ENCODE measurements around the gene CDK14.

Gene CDK14

DNA sequence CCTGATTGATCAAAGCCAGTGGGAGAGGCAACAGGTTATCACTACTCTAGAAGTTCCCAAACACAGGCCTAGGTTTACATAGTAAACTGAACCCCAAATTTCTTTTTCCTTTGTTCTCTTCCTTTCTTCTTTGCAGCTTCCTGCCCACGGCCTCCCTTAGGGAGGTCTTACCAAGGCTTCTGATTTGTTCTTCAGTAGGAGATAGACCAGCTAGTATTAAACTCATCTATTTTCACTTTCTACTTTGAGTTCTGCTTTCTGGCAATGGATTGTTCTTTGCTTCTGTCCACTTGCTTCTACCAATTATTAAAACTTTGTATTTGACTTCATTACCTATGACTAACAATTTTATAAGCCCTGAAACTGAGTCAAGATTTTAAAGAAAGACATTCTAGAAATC lies 417.0 kb downstream of the CDK14 start:
- DNase-seq (ENCODE audit: low read depth, low spot score) = no peak
- Histone ChIP-seq H3K27ac (ENCODE audit: low read length) (no peak overlapping the region), H3K4me1 (ENCODE audit: control insufficient read depth, insufficient read depth, low read length) (no peaks in the 10 kb centered on the region), H3K27me3 (ENCODE audit: control insufficient read depth, insufficient read depth, low read length) (no peaks in the 10 kb centered on the region), H3K9me3 (ENCODE audit: control insufficient read depth, insufficient read depth, low read length) (no peaks in the 10 kb centered on the region), H3K36me3 (ENCODE audit: control insufficient read depth, insufficient read depth, low read length) (no peaks in the 10 kb centered on the region), H3K4me3 (ENCODE audit: low read length) (no peak overlapping the region)
- no CpG with 5 or more reads among the region's 1 CpG for WGBS (ENCODE audit: insufficient coverage, insufficient read length)

DNA sequence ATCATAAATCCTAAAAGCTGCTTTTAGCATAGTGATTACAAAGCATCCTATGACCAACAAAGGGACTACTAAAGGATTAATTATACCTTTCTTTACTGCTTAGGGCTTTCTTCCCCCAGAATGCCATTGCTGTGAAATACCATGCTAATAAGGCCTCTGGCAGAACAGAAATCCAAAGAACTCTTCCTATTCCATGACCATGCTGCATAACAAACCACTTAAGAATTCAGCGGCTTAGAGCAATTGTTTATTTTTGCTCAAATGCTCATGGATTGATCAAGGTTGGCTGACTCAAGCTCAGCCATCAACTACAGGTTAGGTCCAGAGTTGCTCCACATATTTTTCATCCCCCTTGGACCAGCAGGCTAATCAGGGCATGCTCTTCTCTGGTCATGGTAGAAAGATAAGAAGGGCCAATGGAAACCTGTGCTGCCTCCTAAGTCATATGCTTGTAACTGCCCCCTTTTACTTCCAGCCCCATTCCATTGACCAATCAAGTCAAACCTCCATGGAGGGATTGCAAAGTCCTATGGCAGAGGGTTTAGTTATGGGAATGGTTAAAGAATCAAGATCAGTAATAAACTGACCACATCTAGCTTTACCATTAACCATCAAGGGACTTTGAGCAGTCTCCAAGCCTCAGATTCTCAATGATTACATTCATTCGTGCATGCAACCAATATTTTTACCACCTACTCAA lies 423.7 kb downstream of the CDK14 start:
- no peak for DNase-seq (ENCODE audit: low read depth, low spot score)
- H3K36me3 ChIP-seq (ENCODE audit: control insufficient read depth, insufficient read depth, low read length) = no peaks in the 10 kb centered on the region
- no peak overlapping the region for H3K4me3 ChIP-seq (ENCODE audit: low read length)
- no peaks in the 10 kb centered on the region for H3K27me3 ChIP-seq (ENCODE audit: control insufficient read depth, insufficient read depth, low read length)
- no peak overlapping the region for H3K27ac ChIP-seq (ENCODE audit: low read length)
- H3K4me1 ChIP-seq (ENCODE audit: control insufficient read depth, insufficient read depth, low read length) = no peaks in the 10 kb centered on the region
- no CpG with 5 or more reads among the region's 2 CpGs for WGBS (ENCODE audit: insufficient coverage, insufficient read length)
- no peaks in the 10 kb centered on the region for H3K9me3 ChIP-seq (ENCODE audit: control insufficient read depth, insufficient read depth, low read length)

DNA sequence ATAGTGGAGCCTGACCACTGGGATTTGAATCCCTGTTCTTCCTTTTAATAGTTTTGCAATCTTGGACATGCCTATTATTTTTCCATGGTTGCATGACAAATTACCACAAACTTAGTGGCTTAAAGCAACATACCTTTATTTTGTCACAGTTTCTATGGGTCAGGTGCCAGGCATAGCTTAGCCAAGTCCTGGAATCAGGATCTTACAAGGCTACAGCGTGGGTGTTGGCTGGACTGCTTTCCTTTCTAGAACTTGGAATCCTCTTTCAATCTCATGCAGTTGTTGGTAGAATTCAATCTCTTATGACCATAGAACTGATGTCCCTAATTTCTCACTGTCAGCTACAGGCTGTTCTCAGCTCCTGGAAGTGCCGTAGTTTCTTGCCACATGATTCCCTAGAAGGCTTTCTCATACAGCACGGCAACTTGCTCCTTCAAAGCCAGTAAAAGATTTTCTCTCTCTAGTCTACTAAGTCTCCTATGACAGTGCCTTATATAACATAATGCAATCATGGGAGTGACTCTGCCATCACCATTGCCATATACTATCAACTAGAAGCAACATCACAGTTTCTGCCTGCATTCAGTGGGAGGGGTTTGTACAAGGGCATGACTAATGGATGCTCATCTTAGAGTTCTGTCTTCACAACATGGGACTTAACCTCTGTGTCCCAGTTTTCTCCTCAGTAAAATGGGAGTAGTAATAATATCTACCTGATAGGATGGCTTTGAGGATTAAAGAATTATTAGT lies 424.7 kb downstream of the CDK14 start:
- no peaks in the 10 kb centered on the region for H3K36me3 ChIP-seq (ENCODE audit: control insufficient read depth, insufficient read depth, low read length)

DNA sequence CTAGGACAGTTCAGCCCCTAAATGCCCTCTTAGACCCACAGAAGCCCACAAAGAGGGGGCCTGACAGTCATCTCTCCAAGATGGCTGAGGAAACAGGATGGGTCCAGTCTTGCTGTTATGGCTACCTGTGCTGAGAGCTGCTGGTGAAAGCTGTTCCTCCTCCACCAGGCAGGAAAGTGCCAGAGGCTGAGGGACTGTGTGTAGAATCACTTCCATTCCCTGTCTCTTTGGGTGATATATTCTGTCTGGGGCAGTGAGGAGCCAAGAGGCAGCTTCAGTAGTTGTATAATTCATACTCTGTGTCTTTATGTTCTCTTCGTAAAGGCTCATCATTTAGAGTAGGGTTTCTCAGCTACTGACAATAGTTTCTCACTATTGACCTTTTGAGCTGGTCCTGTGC lies 425.8 kb downstream of the CDK14 start:
- no CpG with 5 or more reads among the region's 1 CpG for WGBS (ENCODE audit: insufficient coverage, insufficient read length)
- no peaks in the 10 kb centered on the region for H3K4me1 ChIP-seq (ENCODE audit: control insufficient read depth, insufficient read depth, low read length)
- H3K36me3 ChIP-seq (ENCODE audit: control insufficient read depth, insufficient read depth, low read length) = no peaks in the 10 kb centered on the region
- H3K4me3 ChIP-seq (ENCODE audit: low read length) = no peak overlapping the region
- DNase-seq (ENCODE audit: low read depth, low spot score) = no peak
- no peaks in the 10 kb centered on the region for H3K9me3 ChIP-seq (ENCODE audit: control insufficient read depth, insufficient read depth, low read length)
- no peaks in the 10 kb centered on the region for H3K27me3 ChIP-seq (ENCODE audit: control insufficient read depth, insufficient read depth, low read length)
- H3K27ac ChIP-seq (ENCODE audit: low read length) = no peak overlapping the region

More for the DNA sequence above, 424.7 kb downstream of the CDK14 start:
- DNase-seq (ENCODE audit: low read depth, low spot score) = no peak
- H3K9me3 ChIP-seq (ENCODE audit: control insufficient read depth, insufficient read depth, low read length) = no peaks in the 10 kb centered on the region
- WGBS (ENCODE audit: insufficient coverage, insufficient read length) = no CpG with 5 or more reads among the region's 3 CpGs
- no peaks in the 10 kb centered on the region for H3K27me3 ChIP-seq (ENCODE audit: control insufficient read depth, insufficient read depth, low read length)
- no peak overlapping the region for H3K4me3 ChIP-seq (ENCODE audit: low read length)
- no peaks in the 10 kb centered on the region for H3K4me1 ChIP-seq (ENCODE audit: control insufficient read depth, insufficient read depth, low read length)
- no peak overlapping the region for H3K27ac ChIP-seq (ENCODE audit: low read length)

DNA sequence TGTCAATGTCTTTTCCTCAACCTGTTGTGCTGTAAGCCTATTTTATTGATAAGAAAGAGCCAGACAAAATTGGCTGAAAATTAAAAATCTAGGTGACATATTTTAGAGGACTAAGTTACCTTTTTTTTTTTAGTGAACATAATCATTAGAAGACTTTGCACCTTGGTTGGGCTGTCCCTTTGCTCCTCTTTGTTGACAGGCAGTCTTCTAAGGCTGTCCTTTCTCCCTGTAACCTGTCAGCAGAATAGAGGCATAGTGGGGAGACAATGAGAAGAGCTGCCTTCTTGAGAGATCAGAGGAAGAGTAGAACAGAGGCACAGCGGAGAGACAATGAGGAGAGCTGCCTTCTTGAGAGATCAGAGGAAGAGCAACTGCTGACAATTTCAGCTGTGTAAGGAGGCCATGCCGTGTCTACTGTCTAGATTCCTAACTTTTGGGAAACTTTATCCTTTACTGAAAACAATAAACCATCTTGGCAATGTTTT lies 429.8 kb downstream of the CDK14 start:
- H3K4me1 ChIP-seq (ENCODE audit: control insufficient read depth, insufficient read depth, low read length) = peaks cover 2% of the 10 kb centered on the region
- no peaks in the 10 kb centered on the region for H3K9me3 ChIP-seq (ENCODE audit: control insufficient read depth, insufficient read depth, low read length)
- no peaks in the 10 kb centered on the region for H3K27me3 ChIP-seq (ENCODE audit: control insufficient read depth, insufficient read depth, low read length)
- DNase-seq (ENCODE audit: low read depth, low spot score) = no peak
- no peak overlapping the region for H3K4me3 ChIP-seq (ENCODE audit: low read length)
- no CpG with 5 or more reads among the region's 2 CpGs for WGBS (ENCODE audit: insufficient coverage, insufficient read length)
- no peak overlapping the region for H3K27ac ChIP-seq (ENCODE audit: low read length)
- no peaks in the 10 kb centered on the region for H3K36me3 ChIP-seq (ENCODE audit: control insufficient read depth, insufficient read depth, low read length)

DNA sequence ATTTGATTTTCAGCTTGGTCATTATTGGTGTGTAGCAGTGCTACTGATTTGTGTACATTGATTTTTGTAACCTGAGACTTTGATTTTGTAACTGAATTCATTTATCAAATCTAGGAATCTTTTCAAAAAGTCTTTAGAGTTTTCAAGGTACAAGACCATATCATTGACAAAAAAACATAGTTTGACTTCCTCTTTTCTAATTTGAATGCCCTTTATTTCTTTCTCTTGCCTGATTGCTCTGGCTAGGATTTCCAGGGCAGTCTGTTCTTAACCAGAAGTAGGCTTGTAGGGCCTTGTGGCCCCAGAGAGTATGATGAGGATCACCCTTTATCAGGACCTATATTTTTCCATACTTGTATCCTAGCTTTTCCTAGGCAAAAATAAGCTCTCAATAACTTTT lies 433.6 kb downstream of the CDK14 start:
- Histone ChIP-seq H3K4me3 (ENCODE audit: low read length) (no peak overlapping the region), H3K4me1 (ENCODE audit: control insufficient read depth, insufficient read depth, low read length) (peaks cover 8% of the 10 kb centered on the region), H3K9me3 (ENCODE audit: control insufficient read depth, insufficient read depth, low read length) (no peaks in the 10 kb centered on the region), H3K27ac (ENCODE audit: low read length) (no peak overlapping the region), H3K36me3 (ENCODE audit: control insufficient read depth, insufficient read depth, low read length) (no peaks in the 10 kb centered on the region), H3K27me3 (ENCODE audit: control insufficient read depth, insufficient read depth, low read length) (no peaks in the 10 kb centered on the region)
- DNase-seq (ENCODE audit: low read depth, low spot score) = no peak

DNA sequence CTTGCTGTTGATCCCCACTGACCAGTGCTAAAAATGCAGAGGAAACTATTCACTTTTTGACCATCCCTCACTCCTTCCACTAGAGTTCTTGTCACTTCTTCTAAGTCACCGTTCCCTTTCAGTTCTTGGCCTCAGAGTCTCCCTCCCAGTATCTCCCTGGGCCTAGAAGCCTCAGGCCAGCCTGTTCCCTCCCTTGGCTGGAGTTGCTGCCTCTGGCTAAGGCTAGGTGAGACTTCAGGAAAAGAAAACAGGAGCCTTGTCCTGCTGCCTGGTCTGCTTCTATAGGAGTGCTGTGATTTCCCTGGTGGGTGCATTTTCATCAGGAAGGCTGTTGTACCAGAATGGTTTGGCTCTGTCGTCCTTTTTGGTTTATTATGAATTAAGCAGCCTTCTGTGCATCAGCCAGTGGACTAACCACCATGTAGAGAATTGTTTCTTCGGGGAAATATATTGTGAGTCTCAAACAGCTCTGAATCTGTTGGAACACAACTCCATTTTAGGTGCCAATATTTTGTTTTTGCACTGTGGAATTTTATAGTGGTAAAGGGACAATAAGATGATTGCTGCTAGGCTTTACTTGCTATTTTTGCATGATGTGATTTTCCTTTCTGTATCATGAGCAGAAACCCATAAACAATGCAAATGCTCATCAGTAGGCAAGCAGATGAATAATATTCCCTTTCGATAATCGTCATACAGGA lies 434.7 kb downstream of the CDK14 start:
- peaks cover 8% of the 10 kb centered on the region for H3K4me1 ChIP-seq (ENCODE audit: control insufficient read depth, insufficient read depth, low read length)
- no peak overlapping the region for H3K4me3 ChIP-seq (ENCODE audit: low read length)
- no peak overlapping the region for H3K27ac ChIP-seq (ENCODE audit: low read length)
- no peaks in the 10 kb centered on the region for H3K9me3 ChIP-seq (ENCODE audit: control insufficient read depth, insufficient read depth, low read length)
- no peaks in the 10 kb centered on the region for H3K27me3 ChIP-seq (ENCODE audit: control insufficient read depth, insufficient read depth, low read length)
- no CpG with 5 or more reads among the region's 5 CpGs for WGBS (ENCODE audit: insufficient coverage, insufficient read length)
- H3K36me3 ChIP-seq (ENCODE audit: control insufficient read depth, insufficient read depth, low read length) = no peaks in the 10 kb centered on the region
- no peak for DNase-seq (ENCODE audit: low read depth, low spot score)

DNA sequence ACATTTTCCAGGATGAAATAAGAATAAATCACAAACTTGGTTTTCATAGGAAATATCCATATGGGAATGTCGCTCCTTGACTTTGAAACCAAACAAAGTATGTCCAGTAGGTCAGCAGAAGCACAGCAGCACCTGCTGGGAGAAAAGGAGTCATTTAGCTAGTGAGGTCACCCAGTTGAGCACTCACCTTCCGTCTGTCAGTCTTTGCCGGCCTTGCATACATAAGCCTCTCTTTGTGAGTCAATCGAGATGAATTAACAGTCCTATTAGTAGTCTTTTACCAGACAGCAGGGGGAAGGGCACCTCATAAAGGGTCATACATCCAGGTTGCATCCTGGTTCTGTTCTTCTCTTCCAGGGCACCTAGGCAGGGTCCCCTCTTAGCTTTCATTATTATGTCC lies 435.6 kb downstream of the CDK14 start:
- peaks cover 8% of the 10 kb centered on the region for H3K4me1 ChIP-seq (ENCODE audit: control insufficient read depth, insufficient read depth, low read length)
- no peaks in the 10 kb centered on the region for H3K27me3 ChIP-seq (ENCODE audit: control insufficient read depth, insufficient read depth, low read length)
- H3K4me3 ChIP-seq (ENCODE audit: low read length) = no peak overlapping the region
- WGBS (ENCODE audit: insufficient coverage, insufficient read length) = no CpG with 5 or more reads among the region's 4 CpGs
- no peaks in the 10 kb centered on the region for H3K36me3 ChIP-seq (ENCODE audit: control insufficient read depth, insufficient read depth, low read length)
- no peak overlapping the region for H3K27ac ChIP-seq (ENCODE audit: low read length)
- peak; percentile 68 for DNase-seq (ENCODE audit: low read depth, low spot score)
- no peaks in the 10 kb centered on the region for H3K9me3 ChIP-seq (ENCODE audit: control insufficient read depth, insufficient read depth, low read length)

DNA sequence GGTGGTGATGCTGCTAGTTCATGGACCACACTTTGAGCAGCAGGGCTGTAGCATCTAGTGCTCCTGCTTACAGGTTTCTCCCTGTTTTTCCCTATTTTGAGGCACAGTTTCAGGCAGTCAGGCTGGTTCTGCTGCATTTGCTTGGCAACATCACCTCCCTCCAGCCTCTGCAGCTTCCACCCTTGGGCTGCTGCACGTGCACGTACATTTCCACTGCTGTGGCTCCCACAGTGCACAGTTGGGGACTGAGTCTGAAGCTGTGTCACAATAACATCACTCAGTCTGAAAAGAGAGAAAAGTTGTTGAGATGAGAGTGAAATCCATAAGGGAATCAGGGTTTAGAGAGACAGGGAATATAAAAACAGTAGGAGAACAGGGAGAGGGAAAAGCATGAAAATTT lies 437.5 kb downstream of the CDK14 start:
- Histone ChIP-seq H3K4me3 (ENCODE audit: low read length) (no peak overlapping the region), H3K36me3 (ENCODE audit: control insufficient read depth, insufficient read depth, low read length) (no peaks in the 10 kb centered on the region), H3K4me1 (ENCODE audit: control insufficient read depth, insufficient read depth, low read length) (peaks cover 8% of the 10 kb centered on the region), H3K9me3 (ENCODE audit: control insufficient read depth, insufficient read depth, low read length) (no peaks in the 10 kb centered on the region), H3K27ac (ENCODE audit: low read length) (no peak overlapping the region), H3K27me3 (ENCODE audit: control insufficient read depth, insufficient read depth, low read length) (no peaks in the 10 kb centered on the region)
- no peak for DNase-seq (ENCODE audit: low read depth, low spot score)
- WGBS (ENCODE audit: insufficient coverage, insufficient read length) = no CpG with 5 or more reads among the region's 2 CpGs

DNA sequence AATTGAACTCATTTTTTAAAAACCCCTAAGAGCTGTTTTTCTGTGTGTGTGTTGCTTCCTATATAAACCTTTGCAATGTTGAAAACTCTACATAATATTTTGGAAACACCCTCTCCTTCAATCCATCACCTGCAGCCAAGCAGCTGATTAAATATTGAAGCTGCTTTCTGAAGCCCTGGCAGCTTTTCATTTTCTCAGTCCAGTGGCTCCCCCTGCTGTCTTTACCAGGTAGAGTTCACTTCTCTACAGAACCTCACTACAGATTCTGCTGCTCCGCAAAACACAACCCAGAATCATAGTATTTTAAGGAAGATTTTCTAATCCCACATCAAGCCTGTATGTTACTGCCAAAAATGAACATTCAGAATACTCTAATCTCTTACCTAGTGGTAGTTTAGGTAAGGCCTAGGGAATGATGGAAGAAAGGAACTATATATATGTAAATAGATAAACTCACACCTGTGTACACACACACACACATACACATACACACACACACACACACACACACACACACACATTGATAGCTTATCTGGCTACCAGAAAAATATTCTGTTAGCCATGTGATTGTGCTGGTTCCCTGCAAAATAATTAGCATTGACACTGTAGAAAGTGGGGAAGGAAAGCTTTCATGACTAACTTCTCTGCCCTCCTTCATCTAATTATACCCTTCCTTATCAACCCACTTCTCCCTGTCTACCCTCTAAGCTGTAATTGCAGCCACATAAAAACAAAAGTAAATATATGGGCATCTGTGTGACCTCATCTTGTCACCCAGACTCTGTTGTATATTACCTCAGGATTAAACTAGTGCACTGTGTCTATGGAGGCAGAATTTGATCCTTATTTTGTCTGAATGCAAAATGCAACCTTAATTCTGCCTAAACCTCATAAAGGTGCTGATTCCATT lies 438.6 kb downstream of the CDK14 start:
- no peak for DNase-seq (ENCODE audit: low read depth, low spot score)
- Histone ChIP-seq H3K4me3 (ENCODE audit: low read length) (no peak overlapping the region), H3K9me3 (ENCODE audit: control insufficient read depth, insufficient read depth, low read length) (no peaks in the 10 kb centered on the region), H3K27ac (ENCODE audit: low read length) (no peak overlapping the region), H3K4me1 (ENCODE audit: control insufficient read depth, insufficient read depth, low read length) (peaks cover 8% of the 10 kb centered on the region), H3K36me3 (ENCODE audit: control insufficient read depth, insufficient read depth, low read length) (no peaks in the 10 kb centered on the region), H3K27me3 (ENCODE audit: control insufficient read depth, insufficient read depth, low read length) (no peaks in the 10 kb centered on the region)
- no CpG with 5 or more reads among the region's 1 CpG for WGBS (ENCODE audit: insufficient coverage, insufficient read length)

All from iPS DF 6.9 (cell line).